ACHN (cell line): ENCODE data around the gene RTKN2.
"Not testable (repeated sequence)": the region's sequence is repeated elsewhere in the genome, so short reads cannot be mapped to it uniquely, and the experiment has no call there.

Source experiments
- DNase-seq: peaks from one replicate; pipeline ENCODE4 v3.0.0-alpha.2; 2015
- in situ Hi-C: cut with HindIII; loops from 2 replicates; pipeline ENCODE4 v1.10.0; 2017; ENCODE audit warnings: low sequenced_read_pairs, low pct_ligation_motif_present, low pct_unique_long_range_greater_than_20kb

The RTKN2 gene, protein sequence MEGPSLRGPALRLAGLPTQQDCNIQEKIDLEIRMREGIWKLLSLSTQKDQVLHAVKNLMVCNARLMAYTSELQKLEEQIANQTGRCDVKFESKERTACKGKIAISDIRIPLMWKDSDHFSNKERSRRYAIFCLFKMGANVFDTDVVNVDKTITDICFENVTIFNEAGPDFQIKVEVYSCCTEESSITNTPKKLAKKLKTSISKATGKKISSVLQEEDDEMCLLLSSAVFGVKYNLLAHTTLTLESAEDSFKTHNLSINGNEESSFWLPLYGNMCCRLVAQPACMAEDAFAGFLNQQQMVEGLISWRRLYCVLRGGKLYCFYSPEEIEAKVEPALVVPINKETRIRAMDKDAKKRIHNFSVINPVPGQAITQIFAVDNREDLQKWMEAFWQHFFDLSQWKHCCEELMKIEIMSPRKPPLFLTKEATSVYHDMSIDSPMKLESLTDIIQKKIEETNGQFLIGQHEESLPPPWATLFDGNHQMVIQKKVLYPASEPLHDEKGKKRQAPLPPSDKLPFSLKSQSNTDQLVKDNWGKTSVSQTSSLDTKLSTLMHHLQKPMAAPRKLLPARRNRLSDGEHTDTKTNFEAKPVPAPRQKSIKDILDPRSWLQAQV

GRCh38 chr10:62268399-62269114 lies at the start of gene RTKN2:
RTKN2 (minus strand) TSS chr10:62268844; CDS start chr10:62268610, 234 bp downstream.
- DNase-seq: peak; percentile 88
- in situ Hi-C loops: no loop called here

GRCh38 chr10:62317257-62317656 lies 48.6 kb upstream of the RTKN2 start:
- in situ Hi-C loops: no loop called here
- no peak for DNase-seq

DNA sequence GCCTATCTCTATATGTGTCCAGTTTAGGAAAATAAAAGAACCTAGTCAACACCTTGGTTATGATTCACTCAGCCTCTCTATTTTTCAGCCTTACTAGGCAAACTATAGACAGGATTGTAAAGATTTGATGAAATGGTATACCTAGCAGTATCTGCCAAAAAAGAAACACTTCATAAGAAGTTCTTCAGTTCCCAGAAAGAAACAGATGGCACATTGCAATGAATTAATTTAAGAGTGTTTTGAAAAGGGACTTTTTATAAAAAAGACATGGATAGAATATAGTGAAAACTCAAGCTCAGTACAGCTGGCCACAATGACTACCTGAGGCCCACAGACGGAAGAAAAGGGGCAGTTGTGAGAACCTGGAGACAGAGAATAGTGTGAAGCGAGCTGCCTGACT lies 40.6 kb upstream of the RTKN2 start:
- in situ Hi-C loops: no loop called here
- DNase-seq: no peak

GRCh38 chr10:62308101-62308500 lies 39.5 kb upstream of the RTKN2 start:
- in situ Hi-C loops: no loop called here
- DNase-seq: no peak

DNA sequence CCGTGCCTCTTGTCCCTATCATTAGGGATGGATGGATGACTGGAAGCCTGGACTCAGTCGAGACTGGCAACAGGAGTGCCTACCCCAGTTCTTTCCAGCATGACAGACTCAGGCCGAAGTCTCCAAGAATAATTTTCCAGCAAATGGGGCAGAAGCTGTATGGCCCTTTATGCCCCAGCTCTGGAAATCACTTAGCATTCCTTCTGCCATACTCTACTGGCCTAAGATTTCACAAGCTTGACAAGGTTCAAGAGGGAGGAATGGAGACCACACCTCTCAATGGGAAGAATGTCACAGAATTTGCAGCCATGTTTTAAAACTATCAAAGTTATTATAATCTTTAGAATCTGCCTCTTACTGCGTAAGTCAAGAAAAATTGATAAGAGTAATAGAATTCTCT lies 39.0 kb upstream of the RTKN2 start:
- in situ Hi-C loops: no loop called here
- no peak for DNase-seq

DNA sequence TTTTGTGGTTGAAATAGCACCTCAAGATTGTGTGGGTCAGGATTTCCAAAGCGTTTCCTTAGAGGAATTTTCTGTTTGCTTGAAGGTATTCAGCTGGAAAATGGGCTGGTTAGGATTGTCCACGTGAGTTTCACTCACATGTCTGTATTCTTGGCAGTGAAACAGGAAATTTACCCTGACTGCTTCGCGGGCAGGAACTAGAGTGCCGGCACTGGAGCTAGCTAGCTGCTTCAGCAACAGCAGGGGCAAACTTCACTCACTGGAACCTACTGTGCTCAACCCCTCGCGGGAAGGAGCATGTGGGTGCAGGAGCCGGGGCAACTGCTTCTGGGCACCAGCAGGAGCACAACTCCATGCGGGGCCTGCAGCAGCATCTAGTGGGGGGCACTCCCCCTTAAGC lies 38.0 kb upstream of the RTKN2 start:
- no peak for DNase-seq
- in situ Hi-C loops: no loop called here

DNA sequence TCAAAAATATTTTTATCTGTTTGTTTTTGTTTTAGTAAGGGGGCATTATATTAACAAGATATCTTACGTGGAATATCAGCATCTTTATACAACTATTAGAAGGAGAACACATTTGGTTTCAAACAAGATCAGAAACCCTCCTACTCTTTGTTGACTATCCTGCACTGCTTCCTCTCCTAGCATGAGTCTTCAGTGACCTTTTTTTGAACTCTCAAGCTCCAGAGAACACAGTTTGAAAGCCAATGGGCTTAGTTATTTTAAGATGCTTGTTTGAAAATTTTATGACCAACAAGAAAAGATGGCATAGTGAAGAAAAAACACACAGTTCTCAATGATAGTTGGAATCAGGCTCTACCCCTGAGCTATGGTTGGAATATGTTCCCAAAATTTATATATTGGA lies 37.2 kb upstream of the RTKN2 start:
- in situ Hi-C loops: no loop called here
- no peak for DNase-seq

GRCh38 chr10:62303922-62304321 lies 35.3 kb upstream of the RTKN2 start:
- in situ Hi-C loops: no loop called here
- no peak for DNase-seq

GRCh38 chr10:62302760-62303159 lies 34.1 kb upstream of the RTKN2 start:
- in situ Hi-C loops: no loop called here
- DNase-seq: no peak

GRCh38 chr10:62297857-62298256 lies 29.2 kb upstream of the RTKN2 start:
- DNase-seq: no peak
- in situ Hi-C loops: no loop called here

GRCh38 chr10:62284221-62284620 lies 15.6 kb upstream of the RTKN2 start:
- in situ Hi-C loops: no loop called here
- no peak for DNase-seq

DNA sequence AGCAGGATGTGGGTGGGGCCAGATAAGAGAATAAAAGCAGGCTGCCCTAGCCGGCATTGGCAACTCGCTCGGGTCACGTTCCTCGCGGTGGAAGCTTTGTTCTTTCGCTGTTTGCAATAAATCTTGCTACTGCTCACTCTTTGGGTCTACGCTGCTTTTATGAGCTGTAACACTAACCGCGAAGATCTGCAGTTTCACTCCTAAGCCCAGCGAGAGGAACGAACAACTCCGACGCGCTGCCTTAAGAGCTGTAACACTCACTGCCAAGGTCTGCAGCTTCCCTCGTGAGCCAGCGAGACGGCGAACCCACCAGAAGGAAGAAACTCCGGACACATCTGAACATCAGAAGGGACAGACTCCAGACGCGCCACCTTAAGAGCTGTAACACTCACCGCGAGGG lies 12.7 kb upstream of the RTKN2 start:
- in situ Hi-C loops: not testable (repeated sequence)
- peak; percentile 23 for DNase-seq

GRCh38 chr10:62280392-62280791 lies 11.7 kb upstream of the RTKN2 start:
- in situ Hi-C loops: not testable (repeated sequence)

GRCh38 chr10:62278441-62278910 lies 9.8 kb upstream of the RTKN2 start:
- in situ Hi-C loops: no loop called here
- DNase-seq: no peak

More at GRCh38 chr10:62280392-62280791, 11.7 kb upstream of the RTKN2 start:
- DNase-seq: not testable (repeated sequence)

DNA sequence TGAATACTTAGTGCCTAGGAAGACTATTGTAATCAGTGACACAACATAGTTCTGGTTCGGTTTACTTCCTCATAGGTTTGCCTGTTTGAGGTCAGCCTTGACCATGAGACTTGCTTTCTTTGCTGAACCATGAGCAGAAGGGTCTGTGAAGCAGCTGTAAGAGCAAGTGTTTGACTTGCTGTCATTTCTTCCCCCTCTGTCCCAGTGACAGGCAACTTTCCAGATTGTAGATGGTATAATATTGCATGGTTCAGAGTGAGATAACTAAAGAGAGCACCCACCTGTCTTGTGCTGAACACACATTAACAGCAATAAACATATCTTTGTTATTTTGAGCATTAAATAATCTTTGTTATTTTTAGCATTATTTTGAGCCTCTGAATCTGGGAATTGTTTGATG lies 9.3 kb upstream of the RTKN2 start:
- in situ Hi-C loops: no loop called here
- DNase-seq: no peak

GRCh38 chr10:62270020-62270419 lies 1.4 kb upstream of the RTKN2 start:
- in situ Hi-C loops: no loop called here
- DNase-seq: no peak

GRCh38 chr10:62268027-62268398 lies 631 bp downstream of the RTKN2 start:
- no peak for DNase-seq
- in situ Hi-C loops: no loop called here

DNA sequence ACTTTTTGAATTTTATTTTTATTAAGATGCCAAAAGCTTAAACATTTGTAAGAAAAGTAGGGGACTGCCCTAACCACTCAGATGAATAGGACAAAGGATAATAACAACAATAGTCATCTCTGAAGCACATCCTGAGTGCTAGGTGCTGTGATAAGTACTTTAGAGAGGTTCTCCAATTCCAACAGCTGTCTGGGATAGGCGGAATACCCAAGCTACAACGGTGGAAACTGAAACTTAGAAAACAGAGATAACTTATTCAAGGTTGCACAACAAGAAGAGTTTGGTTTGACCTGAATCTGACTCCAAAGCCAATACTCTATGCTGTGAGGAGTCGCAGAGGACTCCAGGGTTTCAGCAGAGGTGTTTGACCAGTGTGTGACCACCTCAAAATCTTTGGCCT lies 2.0 kb downstream of the RTKN2 start:
- DNase-seq: no peak
- in situ Hi-C loops: no loop called here

DNA sequence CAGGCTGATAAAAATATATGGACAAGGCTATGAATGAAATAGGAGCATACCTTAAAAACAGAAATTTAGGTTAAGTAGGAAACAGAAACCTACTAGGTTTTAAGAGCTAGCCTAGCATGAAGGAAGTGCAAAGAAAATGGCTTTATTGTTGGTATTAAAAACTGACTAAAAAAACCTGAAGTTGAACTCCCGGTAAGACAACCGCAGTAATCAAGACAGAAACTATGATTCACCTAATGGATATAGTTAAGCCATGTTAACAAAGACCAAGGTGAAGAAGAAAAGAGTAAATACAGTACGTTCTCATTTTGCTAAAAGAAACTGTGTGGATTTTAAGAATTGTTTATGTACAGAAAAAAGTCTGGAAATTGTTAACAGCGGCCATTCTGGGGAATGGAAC lies 2.5 kb downstream of the RTKN2 start:
- in situ Hi-C loops: no loop called here
- DNase-seq: no peak
